AG08396 (cell line): Measurements from ENCODE around the gene STK40.
A peak's percentile ranks its signal among the peaks of the same experiment; 100 is the strongest.

ENCODE experiments used
- DNase-seq: peaks from one replicate; pipeline ENCODE4 v3.0.0; 2012; ENCODE audit warnings: low spot score, mixed read lengths

The STK40 gene

DNA sequence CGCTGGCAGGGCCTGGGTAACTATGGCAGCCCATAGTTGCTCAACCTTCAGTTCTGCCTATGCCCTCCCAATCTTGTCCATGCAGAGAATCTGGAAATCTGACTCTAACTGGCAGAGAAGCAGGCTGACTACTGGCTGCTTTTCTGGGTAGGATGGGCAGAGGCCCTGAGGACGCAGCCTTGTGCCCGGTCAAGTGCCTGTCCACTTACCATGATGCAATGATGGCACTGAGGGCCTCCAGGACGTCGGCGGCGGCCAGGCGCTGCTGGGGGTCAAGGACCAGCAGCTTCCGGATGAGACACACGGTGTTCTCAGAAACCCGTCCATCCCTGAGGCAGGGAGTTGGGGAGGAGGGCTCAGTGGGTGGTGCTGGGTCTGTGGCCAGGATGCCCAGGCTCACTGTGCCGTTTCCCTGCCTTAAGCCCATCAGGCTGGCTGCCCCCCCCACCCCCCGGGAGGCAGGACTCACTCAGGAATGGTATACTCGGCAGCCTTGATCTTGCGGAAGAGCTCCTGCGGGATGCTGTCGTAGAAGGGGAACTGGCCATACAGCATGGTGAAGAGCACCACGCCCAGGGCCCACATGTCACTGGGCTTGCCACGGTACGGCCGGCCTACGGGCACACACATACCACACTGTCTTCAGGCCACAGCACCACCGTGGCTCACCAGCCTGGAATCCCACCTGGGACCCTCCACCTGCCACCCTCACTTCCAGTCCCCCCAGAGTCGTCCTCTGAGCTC, 41.9 kb downstream of the STK40 start:
- DNase-seq = no peak

DNA sequence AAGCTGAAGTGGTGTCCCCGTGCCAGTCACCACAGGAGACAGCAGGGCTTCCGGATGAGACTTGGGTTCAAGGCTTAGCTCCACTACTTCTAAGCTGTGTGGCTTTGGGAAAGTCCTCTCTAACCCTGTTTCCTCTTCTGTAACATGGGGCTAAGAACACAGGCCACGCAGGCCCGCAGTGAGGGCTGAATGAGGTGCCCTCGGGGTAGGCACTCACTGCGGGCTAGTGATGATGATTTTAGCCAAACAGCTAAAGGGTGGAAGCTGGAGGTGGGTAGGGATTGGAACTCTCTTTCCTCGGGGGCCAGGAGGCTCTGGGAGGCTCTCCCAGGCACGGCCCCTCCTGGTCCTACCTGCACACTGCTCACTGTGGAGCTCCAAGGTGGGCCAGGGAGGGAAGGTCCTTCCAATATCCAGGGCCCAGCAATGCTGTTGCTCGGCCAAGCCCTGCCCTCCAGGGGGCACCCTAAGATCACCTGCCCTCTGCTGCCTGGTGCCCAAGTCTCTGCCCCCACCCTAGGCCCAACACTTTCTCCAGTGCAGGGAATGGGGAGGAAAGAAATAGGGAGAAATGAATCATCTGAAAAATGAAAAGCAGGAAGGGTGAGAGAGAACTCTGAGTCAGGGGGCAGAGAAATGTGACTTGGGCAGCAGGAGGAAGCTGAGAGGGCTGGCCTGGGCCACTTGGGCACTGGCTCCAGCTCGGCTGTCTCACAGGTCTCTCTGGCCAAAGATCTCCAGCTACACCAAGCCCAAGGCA, 43.1 kb downstream of the STK40 start:
- peak; percentile 78 for DNase-seq

DNA sequence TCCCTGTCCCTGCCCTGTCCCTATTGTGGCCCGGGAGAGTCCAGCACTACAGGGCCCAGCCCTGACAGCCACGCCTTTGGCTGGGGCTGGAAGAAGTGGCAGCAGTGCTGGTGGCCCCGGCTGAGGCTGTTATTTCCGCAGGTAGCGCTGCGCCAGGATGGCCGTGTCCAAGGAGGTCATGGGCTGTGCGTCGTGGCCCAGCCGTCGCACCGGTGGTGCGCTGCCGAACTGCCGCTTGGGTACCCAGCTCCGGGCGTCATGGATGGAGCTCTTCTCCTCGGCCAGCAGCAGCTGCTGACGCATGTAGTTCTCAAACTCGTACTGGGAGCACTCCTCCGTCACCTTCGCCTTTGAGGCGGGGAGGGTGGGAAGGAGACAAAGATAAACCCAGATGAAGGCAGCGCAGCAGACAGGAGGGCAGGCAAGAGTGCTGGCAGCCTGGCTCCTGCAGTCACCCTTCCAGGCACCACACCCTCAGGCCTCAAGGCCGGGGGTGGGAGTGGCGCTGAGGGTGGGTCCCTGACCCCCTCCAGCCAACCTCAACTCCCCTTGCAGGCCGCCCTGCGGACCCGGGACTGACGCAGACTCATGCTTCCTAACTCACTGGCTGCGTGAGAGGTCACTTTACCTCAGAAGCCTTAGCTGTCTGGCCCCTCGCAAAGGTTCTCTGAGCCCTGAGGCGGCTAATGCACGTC, 44.0 kb downstream of the STK40 start:
- DNase-seq = no peak

DNA sequence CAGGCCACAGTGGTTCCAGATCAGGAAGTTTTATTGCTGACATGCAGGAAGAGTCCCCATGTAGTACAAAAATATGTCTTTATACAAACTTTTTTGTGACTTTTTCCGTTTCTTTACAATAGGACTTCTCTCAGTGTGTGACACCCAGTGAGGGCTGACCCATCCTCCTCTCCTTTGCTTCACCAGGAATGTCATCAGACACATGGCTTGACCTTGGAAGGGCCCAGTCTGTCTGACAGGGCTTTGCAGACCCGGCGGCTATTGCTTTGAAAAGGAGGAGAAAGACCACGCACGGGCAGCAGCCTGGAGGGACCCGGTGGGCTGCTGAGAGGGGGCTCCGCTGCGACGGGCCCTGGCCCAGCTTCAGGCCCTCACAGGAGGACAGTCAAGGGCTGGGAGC, 46.1 kb downstream of the STK40 start:
- DNase-seq = no peak

DNA sequence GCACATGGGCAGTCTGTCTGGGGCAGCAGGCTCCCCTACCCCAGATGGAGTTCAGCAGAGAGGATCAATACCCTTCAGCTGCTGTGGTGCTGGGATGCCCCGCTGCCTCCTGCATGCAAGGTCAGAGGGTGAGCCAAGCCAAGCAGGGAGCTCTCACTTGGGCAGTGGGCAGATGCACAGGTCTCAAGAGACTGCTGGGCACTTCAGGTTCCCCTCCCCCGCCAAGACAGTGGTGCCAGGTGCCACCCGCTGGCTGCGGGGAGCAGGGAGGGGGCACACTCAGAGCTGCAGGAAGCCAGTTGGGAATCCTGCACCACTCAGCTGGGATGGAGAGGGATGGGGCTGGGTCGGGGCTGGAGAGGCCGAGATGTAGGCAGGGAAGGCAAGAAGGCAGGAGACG, 46.5 kb downstream of the STK40 start:
- DNase-seq = no peak

DNA sequence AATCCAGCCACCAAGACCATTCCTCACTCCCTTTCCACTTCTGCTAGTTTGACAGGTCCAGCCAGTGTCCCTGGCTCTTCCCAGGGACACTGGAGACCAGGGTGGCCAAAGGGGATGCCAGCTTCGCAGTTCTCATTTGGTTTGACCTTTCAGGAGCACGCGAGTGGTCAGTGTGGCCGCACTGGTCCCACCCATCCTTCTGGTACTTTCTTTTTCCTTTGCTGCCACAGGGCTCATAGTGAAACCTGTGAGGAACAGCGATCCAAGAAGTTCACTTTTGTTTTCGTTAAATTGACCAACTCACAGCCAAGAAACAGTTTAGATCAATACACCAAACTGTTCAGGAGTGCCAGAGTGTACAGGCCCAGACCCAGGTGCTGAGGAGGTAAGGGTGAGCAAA, 47.9 kb downstream of the STK40 start:
- no peak for DNase-seq

DNA sequence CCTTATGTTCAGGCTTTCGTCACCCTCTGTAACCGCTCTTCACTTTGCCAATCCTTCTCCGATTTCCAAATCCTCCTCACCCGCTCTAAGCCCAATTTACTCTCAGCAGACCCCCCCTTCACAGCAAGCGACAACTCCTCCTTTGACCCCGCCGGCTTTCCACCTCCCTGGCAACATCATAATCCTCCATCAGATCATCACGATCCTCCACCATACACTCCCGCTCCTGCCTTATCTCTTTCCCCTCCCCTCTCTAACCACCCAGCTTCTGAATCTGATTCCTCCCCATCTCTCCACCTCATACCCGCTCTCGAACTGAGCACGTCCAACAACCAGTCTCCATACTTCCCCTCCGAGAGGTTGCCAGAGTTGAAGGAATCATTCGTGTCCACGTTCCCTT, 54.8 kb downstream of the STK40 start:
- no peak for DNase-seq

DNA sequence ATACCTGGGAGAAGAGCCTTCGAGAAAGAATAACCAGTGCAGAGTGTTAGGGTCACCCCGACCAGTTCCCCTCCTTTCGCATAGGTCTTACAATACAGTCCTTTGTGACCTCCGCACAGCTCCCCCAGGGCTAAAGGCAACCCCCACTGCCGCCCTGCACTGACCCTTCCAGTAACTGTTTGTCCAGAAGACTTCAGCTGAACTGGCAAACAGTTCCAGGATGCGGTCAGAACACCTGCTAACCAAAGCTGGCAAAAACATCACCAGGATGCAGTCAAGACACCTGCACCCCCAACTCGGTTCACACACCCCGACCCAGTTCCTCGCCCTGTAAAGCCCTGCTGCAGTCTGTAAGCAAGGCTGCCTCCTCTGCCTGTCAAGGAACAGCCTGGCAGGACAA, 55.9 kb downstream of the STK40 start:
- DNase-seq = no peak

DNA sequence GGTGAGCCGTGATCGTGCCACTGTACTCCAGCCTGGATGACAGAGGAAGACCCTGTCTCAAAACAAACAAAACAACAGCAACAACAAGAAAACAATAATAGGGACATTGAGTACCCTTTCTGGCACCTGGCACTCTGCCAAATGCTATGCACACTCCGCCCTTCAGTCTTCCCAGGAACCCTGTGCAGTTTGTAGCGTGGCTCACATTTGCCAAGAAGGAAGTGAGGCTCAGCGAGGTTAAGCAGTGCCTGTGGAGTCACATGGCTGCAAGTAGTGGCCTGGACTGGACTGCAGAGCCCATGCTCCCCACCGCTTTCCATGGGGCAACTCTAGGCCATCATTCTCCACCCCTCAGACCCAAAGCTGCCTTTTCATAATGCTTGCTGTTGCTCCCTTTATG, 57.0 kb downstream of the STK40 start:
- DNase-seq = no peak

DNA sequence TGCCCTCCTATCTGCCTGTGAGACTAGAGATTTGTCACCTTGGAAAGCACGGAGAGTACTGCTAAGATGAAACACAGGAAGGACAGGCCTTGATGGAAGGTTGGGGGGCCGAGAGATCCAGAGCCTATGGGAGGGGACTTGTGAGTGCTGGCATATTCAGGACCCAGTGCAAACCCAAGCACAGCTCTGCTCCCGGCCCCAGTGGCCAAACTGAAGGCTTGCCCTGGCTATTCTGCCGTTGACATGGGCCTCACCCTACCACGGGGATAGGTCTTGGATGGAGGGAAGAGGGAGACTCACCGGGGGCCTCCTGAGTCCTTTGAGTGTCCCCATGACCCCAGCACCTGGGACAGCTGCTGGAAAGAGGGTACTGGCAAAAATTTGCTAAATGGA, 57.6 kb downstream of the STK40 start:
- no peak for DNase-seq

DNA sequence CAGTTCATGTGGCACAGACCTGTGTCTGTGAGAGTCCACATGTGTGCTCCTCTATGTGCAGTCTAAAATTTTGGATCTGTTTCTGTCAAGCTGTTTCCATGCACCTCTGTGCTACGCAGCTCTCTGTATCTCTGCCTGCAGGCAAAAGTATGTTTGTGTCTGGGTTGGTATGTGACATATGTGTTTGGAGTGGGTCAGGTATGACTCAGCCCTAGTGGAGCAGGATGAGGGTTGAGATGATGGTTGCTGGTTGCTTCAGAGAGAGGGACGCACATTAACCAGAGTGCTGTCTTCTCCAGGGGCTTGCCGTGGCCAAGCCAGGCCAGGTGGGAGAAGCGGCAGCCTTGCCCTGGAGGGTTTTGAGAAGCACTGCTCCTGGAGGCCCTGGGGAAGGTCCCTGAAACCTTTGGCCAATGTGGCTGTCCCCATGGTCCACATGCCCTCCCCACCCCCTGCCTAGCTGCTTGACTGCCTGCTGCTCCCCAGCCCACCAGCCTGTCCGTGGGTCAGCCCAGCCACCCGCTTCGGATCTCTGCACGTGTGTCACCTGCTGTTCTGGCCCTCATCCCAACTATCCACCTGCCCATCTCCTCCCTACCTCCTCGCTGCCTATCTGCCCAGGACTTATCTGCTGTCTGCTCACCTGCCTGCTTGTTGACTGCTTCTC, 58.2 kb downstream of the STK40 start:
- peak; percentile 71 for DNase-seq

DNA sequence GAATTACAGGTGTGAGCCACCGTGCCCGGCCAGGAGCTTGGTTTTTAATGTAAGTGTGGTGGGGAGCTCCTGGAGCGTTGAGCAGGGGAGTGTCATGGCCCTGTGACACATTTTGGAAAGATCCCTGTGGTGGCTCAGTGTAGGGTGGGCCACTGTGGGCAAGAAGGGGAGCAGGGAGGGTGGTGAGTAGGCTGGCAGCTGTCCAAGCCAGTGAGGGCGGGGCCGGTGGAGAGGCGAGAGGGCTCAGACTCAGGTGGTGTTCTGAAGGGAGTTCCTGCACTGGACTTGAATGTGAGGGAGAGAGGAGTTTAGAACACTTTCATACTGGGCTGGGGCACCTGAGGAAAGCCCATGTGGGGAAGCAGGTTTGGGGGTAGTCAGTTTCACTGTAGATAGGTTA, 59.2 kb downstream of the STK40 start:
- DNase-seq = no peak

DNA sequence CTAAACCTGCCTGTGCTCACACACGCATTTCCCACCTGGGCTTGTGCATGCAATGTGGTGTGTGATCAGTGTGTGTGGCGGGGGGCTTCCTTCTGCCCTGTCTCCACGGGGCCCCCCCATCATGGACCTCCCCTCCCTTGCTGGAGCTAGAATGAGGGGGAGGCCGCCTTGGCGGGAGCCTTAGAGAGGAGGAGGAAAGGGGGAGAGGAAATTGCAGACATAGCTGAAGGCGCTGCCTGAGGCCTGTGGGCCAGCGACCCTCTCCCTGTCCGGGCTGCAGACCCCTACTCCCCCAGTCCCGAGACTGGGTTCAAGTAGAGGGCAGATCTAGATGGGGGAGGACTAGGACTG, 61.4 kb downstream of the STK40 start:
- no peak for DNase-seq

DNA sequence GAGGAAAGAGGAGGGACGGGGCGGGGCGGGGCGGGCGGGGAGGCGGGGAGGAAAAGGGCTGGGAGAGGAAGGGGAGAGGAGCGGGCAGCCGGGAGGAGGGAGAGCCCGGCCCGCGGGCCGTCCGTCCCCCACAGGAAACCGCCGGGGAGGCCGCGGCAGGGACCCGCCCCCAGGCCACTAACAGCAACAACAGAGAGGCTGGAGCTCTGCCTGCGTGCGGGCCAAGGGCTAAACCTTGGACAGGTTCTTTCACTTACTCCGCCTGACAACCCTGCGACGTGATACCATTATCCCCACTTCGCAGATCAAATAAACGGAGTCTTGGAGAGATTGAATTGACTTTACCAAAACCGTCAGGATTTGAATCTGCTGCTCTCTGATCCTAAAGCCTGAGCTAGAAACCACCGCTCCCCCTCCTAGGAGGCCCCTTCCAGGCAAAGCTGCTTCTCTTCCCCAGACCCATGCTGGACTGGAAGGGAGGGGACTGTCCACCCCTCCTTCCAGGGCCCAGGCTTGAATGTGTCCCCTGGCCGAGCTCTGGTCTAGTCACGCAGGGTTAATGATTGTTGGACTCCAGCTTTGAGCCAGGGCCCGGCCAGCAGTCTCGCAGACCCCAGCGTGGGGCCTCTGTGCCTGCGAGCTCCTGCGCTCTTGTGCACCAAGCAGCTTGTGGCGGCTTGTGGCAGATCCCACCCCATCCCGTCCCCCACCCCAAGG, 61.9 kb downstream of the STK40 start, which contains the start of gene EVA1B:
EVA1B (minus strand) TSS at position 10 of the 717 bp plus-strand sequence. CDS start 608 bp downstream, outside the sequence.
- peak; percentile 88 for DNase-seq

DNA sequence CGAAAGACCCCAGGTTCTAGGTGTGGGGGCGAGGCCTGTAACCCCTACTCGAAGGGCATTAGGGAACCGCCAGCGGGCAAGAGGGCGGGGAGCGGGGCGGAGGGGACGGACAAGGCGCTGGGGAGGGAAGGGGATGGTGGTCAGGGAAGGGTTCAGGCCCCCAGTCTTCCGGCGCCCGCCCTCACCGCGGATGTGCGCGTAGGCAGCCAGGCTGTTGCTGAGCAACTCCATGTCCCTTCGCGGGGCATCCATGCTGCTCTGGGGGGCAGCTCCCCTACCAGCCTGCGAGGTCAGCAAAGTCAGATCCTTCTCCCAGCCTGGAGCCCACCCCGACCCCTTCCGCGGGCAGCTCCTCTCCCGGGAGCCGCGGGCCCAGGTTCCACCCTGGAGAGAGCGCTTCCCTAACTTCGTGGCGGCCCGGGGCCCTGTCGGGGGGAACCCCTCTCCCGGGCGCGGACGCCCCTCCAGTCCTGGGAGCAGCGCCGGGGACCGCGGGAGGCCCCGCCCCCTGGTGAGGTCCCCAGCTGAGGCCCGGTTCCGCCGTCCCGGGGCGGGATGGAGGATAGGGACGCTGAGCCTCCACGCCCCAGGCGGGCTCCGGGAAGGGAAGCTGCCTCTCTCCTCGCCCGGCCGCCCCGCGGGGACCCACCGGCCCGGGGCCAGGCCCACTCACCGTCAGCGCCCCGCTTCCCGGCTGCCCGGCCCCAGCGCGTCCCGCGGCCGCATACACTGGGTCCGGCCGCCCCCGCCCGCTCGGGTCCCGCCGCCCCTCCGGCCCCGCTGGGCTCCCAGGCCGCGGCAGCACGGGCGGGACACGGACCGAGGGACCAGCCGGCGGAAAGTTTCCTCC, 62.7 kb downstream of the STK40 start:
- DNase-seq = peak; percentile 72

DNA sequence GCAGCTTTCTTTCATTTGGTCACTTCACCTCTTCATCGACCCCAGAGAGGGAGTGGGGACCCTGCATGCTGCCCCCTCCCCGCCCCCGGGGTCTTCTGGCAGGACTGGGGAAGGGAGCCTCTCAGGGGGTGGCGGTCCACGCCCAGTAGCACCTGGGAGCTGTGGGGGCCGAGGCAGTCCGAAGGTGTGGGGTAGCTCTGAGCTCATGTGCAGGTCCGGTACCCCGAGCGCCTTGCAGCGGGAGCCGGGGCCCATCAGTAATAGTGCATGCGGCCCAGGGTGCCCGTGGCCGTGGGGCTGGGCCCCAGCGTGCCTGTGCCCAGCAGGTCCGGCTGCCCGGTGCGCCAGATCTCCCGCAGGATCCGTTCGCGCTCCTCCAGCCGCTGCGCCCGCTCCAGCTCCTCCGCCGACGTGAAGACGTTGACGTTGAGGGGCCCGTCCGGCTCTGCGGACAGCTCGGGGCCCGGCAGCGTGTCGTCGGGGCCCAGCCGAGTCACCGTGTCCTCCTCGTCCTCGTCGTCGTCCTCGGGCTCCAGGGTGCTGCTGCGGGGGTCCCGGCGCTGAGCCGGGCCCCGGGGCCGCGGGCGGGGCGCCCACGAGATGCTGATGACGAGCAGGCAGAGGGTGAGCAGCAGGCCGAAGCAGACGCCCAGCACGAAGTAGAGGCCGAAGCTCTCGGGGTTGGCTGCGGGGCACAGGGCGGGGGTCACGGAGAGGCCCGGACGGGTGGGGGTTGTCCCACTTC, 63.5 kb downstream of the STK40 start:
- DNase-seq = no peak

DNA sequence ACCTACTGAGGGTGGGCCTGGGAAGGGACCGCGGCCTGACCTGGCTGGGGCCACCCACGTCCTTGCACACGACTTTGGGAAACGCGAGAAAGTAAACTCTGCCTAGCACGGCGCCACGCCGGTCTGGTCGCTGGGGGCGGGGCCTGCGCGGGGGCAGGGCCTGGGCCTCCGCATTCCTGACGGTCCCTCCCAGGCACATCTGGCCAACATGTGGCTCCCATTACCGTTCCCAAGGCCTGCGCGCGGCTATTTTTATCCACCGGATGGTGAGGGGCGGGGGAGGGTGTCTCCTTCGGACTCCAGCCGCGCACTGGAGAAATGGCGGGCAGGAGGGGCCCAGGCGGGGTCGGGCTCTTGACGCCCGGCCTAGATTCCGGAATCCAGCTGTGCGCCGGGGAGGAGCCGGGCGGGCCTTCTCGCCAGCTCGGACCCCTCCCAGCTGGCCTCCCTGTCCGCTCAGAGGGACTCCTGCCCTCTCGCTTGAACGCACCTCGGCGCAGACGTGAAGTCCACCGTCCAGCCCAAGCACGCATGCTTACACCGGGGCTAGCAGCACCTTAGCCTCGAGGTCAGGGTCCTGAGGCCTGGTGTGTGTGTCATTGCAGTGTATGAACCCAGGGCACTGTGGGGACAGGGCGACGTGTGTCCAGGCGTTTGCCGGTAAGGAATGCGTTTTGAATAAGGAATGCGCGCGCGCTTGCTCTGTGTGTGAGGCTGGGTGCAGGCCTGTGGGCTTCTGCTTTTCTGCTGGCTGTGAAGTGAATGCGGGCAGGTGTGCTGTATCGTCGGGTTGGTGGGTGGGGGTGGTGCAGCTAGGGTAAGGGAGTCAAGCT, 64.4 kb downstream of the STK40 start:
- peak; percentile 94 for DNase-seq

DNA sequence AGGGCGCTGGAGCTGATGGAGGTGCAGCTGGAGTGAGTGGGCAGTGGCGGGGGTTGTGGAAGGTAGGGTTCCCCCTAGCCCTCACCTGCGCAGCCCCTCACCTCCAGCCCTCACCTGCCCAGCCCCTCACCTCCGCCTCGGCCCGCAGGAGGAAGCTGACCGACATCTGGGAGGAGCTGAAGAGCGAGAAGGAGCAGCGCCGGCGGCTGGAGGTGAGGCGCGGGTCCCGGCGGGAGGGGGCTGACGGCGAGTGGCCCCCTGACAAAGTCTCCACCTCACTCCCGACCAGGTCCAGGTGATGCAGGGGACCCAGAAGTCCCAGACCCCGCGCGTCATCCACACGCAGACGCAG, 65.0 kb downstream of the STK40 start:
- DNase-seq = no peak

DNA sequence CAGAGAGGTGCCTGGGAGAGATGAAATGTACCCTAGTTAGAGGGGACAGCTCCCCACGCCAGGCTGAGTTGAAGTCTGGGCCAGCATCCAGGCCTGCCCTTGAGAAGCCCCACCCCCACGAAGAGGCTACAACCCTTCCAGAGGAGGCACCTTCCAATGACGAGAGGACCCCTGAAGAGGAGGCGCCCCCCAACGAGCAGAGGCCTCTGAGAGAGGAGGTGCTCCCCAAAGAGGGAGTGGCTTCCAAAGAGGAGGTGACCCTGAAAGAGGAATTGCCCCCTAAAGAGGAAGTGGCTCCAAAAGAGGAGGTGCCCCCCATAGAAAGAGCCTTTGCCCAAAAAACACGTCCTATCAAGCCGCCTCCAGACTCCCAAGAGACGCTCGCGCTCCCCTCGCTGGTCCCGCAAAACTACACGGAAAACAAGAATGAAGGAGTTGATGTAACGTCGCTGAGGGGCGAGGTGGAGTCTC, 65.4 kb downstream of the STK40 start:
- no peak for DNase-seq
